ENCODE measurements around the gene SLC15A1. TPM values are rescaled to one million over a fixed set of nuclear protein-coding genes. Genes with fewer than 3 reads are reported as not detected.

The SLC15A1 gene
- total RNA-seq, 2 donors from 2014 or later: not detected

- Mint-ChIP-seq H3K27me3 (peaks cover 7 to 23% of the 10 kb centered on the region in 2 donors), H3K9me3 (no peaks in the 10 kb centered on the region), H3K4me3 (no peak overlapping the region), H3K4me1 (ENCODE audit: low read depth in 2 of 2) (no peaks in the 10 kb centered on the region), H3K27ac (no peak overlapping the region), H3K36me3 (no peaks in the 10 kb centered on the region)
- ATAC-seq (no peak), DNase-seq (ENCODE audit: low spot score) (no peak)
Observed at GRCh38 chr13:98775844-98776598, 23.5 kb upstream of the SLC15A1 start.

- no peak overlapping the region for H3K4me3 Mint-ChIP-seq
- no peak for ATAC-seq
- no peaks in the 10 kb centered on the region for H3K36me3 Mint-ChIP-seq
- no peaks in the 10 kb centered on the region for H3K9me3 Mint-ChIP-seq
- DNase-seq (ENCODE audit: low spot score): no peak
- H3K4me1 Mint-ChIP-seq (ENCODE audit: low read depth in 2 of 2): no peaks in the 10 kb centered on the region
- H3K27me3 Mint-ChIP-seq: peaks cover 8 to 24% of the 10 kb centered on the region in 2 donors
- H3K27ac Mint-ChIP-seq: no peak overlapping the region
Observed at GRCh38 chr13:98775386-98775785, 22.9 kb upstream of the SLC15A1 start.

DNA sequence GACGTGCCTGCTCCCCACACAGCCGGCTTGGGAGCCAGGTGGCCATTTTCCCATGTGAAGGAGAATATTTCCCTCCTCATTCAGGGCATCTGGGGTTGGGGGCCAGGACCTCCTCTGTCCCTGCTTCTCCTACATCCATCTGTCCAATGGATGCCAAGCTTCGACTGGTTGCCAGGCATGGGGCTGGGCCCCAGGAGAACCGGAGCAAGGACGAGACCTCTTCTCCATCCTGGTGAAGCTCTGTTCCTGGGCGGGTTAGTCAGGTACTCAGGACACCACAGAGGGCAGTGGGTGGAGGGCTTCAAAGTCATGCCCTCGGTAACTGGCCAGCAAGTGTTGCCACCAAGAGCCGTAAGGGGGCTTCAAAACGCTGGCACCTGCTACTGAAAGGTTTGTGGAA lies 22.3 kb upstream of the SLC15A1 start:
- H3K4me1 Mint-ChIP-seq (ENCODE audit: low read depth in 2 of 2): no peaks in the 10 kb centered on the region
- no peaks in the 10 kb centered on the region for H3K36me3 Mint-ChIP-seq
- ATAC-seq (no peak), DNase-seq (ENCODE audit: low spot score) (no peak)
- H3K27me3 Mint-ChIP-seq: peaks cover 12 to 27% of the 10 kb centered on the region in 2 donors
- no peaks in the 10 kb centered on the region for H3K9me3 Mint-ChIP-seq
- no peak overlapping the region for H3K4me3 Mint-ChIP-seq
- H3K27ac Mint-ChIP-seq: no peak overlapping the region

- H3K36me3 Mint-ChIP-seq: no peaks in the 10 kb centered on the region
Observed at GRCh38 chr13:98773921-98774320, 21.4 kb upstream of the SLC15A1 start.

GRCh38 chr13:98772794-98773452 lies 20.5 kb upstream of the SLC15A1 start:
- ATAC-seq: no peak
- no peak overlapping the region for H3K27ac Mint-ChIP-seq
- H3K36me3 Mint-ChIP-seq: no peaks in the 10 kb centered on the region
- H3K9me3 Mint-ChIP-seq: no peaks in the 10 kb centered on the region
- peaks cover 13 to 33% of the 10 kb centered on the region in 2 donors for H3K27me3 Mint-ChIP-seq
- no peak for DNase-seq (ENCODE audit: low spot score)
- H3K4me3 Mint-ChIP-seq: no peak overlapping the region
- H3K4me1 Mint-ChIP-seq (ENCODE audit: low read depth in 2 of 2): no peaks in the 10 kb centered on the region

More at GRCh38 chr13:98773921-98774320, 21.4 kb upstream of the SLC15A1 start:
- Mint-ChIP-seq H3K27me3 (peaks cover 15 to 34% of the 10 kb centered on the region in 2 donors), H3K27ac (no peak overlapping the region), H3K9me3 (no peaks in the 10 kb centered on the region), H3K4me3 (no peak overlapping the region), H3K4me1 (ENCODE audit: low read depth in 2 of 2) (no peaks in the 10 kb centered on the region)
- ATAC-seq (peak; percentile 13), DNase-seq (ENCODE audit: low spot score) (no peak)

DNA sequence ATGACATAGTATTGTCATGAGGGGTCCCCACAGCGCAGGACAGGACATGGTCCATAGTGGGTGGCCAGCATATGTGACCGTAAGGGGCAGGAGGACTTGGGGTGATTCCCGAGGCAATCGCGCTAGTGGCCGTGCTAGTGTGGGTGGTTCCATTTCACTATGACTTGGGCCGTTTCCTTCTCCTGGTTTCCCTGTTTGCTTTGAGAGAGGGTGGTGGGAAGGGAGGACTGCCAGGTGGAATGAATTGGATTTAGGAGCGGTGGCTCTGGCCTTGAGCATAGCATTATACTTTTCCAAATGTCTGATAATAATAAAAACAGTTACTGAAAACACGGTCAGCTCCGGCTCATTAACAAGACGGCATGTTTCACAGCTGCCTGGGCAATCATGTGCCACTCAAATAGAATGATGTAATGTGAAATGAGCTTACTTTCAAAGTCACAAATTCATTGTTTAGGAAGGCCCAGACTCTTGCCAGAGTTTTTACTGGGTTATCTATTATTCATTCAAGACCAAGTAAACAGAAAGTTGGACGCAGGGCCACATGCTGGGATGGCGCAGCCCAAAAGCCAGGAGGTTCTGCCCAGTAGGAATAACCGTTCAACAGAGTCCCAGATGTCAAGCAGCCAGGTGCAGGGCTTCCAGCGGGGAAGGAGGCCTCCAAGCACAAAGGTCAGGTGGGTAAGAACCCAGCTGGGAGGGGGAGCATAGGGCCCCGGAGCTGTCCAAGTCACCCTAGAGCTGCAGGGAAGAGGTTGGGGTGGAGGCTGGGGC lies 19.6 kb upstream of the SLC15A1 start:
- Mint-ChIP-seq H3K36me3 (no peaks in the 10 kb centered on the region), H3K27ac (no peak overlapping the region), H3K4me3 (no peak overlapping the region), H3K27me3 (peaks cover 13 to 29% of the 10 kb centered on the region in 2 donors), H3K4me1 (ENCODE audit: low read depth in 2 of 2) (no peaks in the 10 kb centered on the region), H3K9me3 (no peaks in the 10 kb centered on the region)
- no peak for DNase-seq (ENCODE audit: low spot score)
- ATAC-seq: no peak

DNA sequence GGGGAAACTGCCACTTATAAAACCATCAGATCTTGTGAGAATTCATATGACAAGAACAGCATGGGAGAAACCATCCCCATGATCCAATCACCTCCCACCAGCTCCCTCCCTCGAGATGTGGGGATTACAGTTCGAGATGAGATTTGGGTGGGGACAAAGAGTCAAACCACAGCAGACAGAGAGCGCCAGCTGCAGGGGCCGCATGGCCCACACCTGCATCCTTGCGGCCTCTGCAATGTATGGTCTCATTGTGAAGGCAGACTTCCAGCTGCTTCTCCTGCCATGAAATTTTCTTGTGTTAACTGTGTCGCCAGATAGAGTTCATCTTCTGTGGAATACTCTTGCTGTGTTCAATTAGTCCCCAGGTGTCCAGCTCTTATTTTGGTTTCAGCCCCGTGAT lies 17.3 kb upstream of the SLC15A1 start:
- ATAC-seq (no peak), DNase-seq (ENCODE audit: low spot score) (no peak)
- Mint-ChIP-seq H3K9me3 (no peaks in the 10 kb centered on the region), H3K27me3 (peaks cover 22 to 44% of the 10 kb centered on the region in 2 donors), H3K36me3 (no peaks in the 10 kb centered on the region), H3K4me3 (no peak overlapping the region), H3K27ac (no peak overlapping the region), H3K4me1 (ENCODE audit: low read depth in 2 of 2) (no peaks in the 10 kb centered on the region)

DNA sequence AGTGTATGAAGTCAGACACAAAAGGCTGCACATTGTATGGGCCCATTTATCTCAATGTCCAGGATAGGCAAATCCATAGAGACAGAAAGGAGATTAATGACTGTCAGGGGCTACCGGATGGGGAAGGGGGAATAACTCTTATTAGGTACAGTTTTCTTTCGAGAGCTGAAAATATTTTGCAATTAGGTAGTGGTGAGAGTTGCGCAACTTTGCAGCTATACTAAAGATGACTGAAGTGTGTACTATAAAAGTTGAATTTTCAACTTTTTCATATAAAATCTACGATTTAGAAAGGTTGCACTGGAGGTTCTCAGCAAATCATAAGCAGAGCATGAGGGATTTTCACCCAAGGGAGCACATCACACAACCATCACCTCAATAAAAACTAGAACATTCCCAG lies 16.1 kb upstream of the SLC15A1 start:
- Mint-ChIP-seq H3K9me3 (no peaks in the 10 kb centered on the region), H3K36me3 (no peaks in the 10 kb centered on the region), H3K27ac (no peak overlapping the region)

GRCh38 chr13:98766697-98767096 lies 14.2 kb upstream of the SLC15A1 start:
- H3K9me3 Mint-ChIP-seq: no peaks in the 10 kb centered on the region
- no peak for DNase-seq (ENCODE audit: low spot score)
- H3K4me3 Mint-ChIP-seq: no peak overlapping the region
- peaks cover 27 to 52% of the 10 kb centered on the region in 2 donors for H3K27me3 Mint-ChIP-seq
- H3K27ac Mint-ChIP-seq: no peak overlapping the region
- no peaks in the 10 kb centered on the region for H3K36me3 Mint-ChIP-seq
- H3K4me1 Mint-ChIP-seq (ENCODE audit: low read depth in 2 of 2): peaks cover 0 to 1% of the 10 kb centered on the region in 2 donors
- ATAC-seq: no peak

More for the DNA sequence above, 16.1 kb upstream of the SLC15A1 start:
- peaks cover 25 to 44% of the 10 kb centered on the region in 2 donors for H3K27me3 Mint-ChIP-seq
- no peak for ATAC-seq
- no peak overlapping the region for H3K4me3 Mint-ChIP-seq
- no peaks in the 10 kb centered on the region for H3K4me1 Mint-ChIP-seq (ENCODE audit: low read depth in 2 of 2)
- DNase-seq (ENCODE audit: low spot score): no peak

DNA sequence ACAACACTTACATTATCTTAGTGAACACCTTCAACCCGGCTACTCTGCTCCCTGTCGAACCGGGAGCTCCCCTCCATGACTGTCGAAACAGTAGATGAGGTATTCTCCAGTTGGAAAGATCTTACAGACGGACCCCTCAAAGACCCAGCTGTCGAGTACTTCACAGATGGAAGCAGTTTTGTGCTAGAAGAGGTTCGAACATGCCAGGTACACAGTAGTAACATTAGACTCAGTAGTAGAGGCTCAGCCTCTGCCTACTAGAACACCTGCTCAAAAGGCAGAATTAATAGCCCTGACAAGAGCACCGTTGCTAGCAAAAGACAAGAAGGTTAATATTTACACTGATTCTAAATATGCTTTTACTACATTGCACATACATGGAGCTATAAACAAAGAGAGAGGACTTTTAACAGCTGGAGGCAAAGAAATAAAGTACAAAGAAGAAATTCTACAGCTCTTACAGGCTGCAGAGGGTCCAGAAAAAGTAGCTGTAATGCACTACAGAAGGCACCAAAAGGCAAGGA lies 13.6 kb upstream of the SLC15A1 start:
- no peak overlapping the region for H3K4me3 Mint-ChIP-seq
- H3K36me3 Mint-ChIP-seq: no peaks in the 10 kb centered on the region
- DNase-seq (ENCODE audit: low spot score) (no peak), ATAC-seq (no peak)
- no peaks in the 10 kb centered on the region for H3K9me3 Mint-ChIP-seq
- H3K27ac Mint-ChIP-seq: no peak overlapping the region
- H3K4me1 Mint-ChIP-seq (ENCODE audit: low read depth in 2 of 2): peaks cover 0 to 7% of the 10 kb centered on the region in 2 donors
- H3K27me3 Mint-ChIP-seq: peaks cover 27 to 46% of the 10 kb centered on the region in 2 donors

- Mint-ChIP-seq H3K27me3 (peaks cover 21 to 31% of the 10 kb centered on the region in 2 donors), H3K4me1 (ENCODE audit: low read depth in 2 of 2) (peaks cover 0 to 10% of the 10 kb centered on the region in 2 donors), H3K36me3 (peaks cover 6% of the 10 kb centered on the region), H3K9me3 (no peaks in the 10 kb centered on the region), H3K27ac (no peak overlapping the region), H3K4me3 (no peak overlapping the region)
- DNase-seq (ENCODE audit: low spot score) (no peak), ATAC-seq (no peak)
Observed at GRCh38 chr13:98761986-98762616, 9.6 kb upstream of the SLC15A1 start.

GRCh38 chr13:98761126-98761985 lies 8.9 kb upstream of the SLC15A1 start:
- DNase-seq (ENCODE audit: low spot score) (no peak), ATAC-seq (peak; percentile 47 to 67)
- Mint-ChIP-seq H3K4me3 (no peak overlapping the region), H3K27ac (no peak overlapping the region), H3K4me1 (ENCODE audit: low read depth in 2 of 2) (peaks cover 0 to 10% of the 10 kb centered on the region in 2 donors), H3K9me3 (no peaks in the 10 kb centered on the region), H3K36me3 (peaks cover 6% of the 10 kb centered on the region), H3K27me3 (peaks cover 24 to 37% of the 10 kb centered on the region in 2 donors)
